Germinal center (tissue), 1 donor: ENCODE results near the gene SH3RF3.

ENCODE experiments used
- DNase-seq: peaks from one replicate; pipeline ENCODE4 v3.0.0; 2012; ENCODE audit warnings: mixed read lengths, low spot score

SH3RF3 gene

GRCh38 chr2:109139865-109140396 lies 10.9 kb downstream of the SH3RF3 start:
- DNase-seq: no peak

- DNase-seq: no peak
Observed at GRCh38 chr2:109141006-109141600, 12.1 kb downstream of the SH3RF3 start.

GRCh38 chr2:109141727-109142283 lies 12.8 kb downstream of the SH3RF3 start:
- no peak for DNase-seq

GRCh38 chr2:109142416-109143210 lies 13.6 kb downstream of the SH3RF3 start:
- DNase-seq: no peak

GRCh38 chr2:109143214-109144187 lies 14.5 kb downstream of the SH3RF3 start:
- DNase-seq: no peak

GRCh38 chr2:109144271-109144670 lies 15.3 kb downstream of the SH3RF3 start:
- no peak for DNase-seq

- DNase-seq: no peak
Observed at GRCh38 chr2:109144721-109145120, 15.7 kb downstream of the SH3RF3 start.

- no peak for DNase-seq
Observed at GRCh38 chr2:109145286-109145685, 16.3 kb downstream of the SH3RF3 start.

- no peak for DNase-seq
Observed at GRCh38 chr2:109147405-109147804, 18.4 kb downstream of the SH3RF3 start.

- DNase-seq: no peak
Observed at GRCh38 chr2:109148117-109148746, 19.2 kb downstream of the SH3RF3 start.

- no peak for DNase-seq
Observed at GRCh38 chr2:109148991-109149645, 20.1 kb downstream of the SH3RF3 start.

- no peak for DNase-seq
Observed at GRCh38 chr2:109150559-109150958, 21.6 kb downstream of the SH3RF3 start.

- no peak for DNase-seq
Observed at GRCh38 chr2:109151519-109151918, 22.5 kb downstream of the SH3RF3 start.

- no peak for DNase-seq
Observed at GRCh38 chr2:109153005-109153784, 24.2 kb downstream of the SH3RF3 start.

GRCh38 chr2:109153807-109154206 lies 24.8 kb downstream of the SH3RF3 start:
- DNase-seq: no peak

- no peak for DNase-seq
Observed at GRCh38 chr2:109154226-109154625, 25.2 kb downstream of the SH3RF3 start.

GRCh38 chr2:109155553-109156451 lies 26.8 kb downstream of the SH3RF3 start:
- no peak for DNase-seq

- no peak for DNase-seq
Observed at GRCh38 chr2:109157563-109158105, 28.6 kb downstream of the SH3RF3 start.

- no peak for DNase-seq
Observed at GRCh38 chr2:109158237-109158636, 29.2 kb downstream of the SH3RF3 start.
